NCI-H345 treated with DMSO at 0.1 percent for 48 hours (cell line): ENCODE measurements around the gene MEN1.

ENCODE experiments used
- DNase-seq: peaks from one replicate; lab custom pipeline; 2025; ENCODE audit not compliant: unreplicated experiment; lab: John Stamatoyannopoulos, UW

MEN1 gene

DNA sequence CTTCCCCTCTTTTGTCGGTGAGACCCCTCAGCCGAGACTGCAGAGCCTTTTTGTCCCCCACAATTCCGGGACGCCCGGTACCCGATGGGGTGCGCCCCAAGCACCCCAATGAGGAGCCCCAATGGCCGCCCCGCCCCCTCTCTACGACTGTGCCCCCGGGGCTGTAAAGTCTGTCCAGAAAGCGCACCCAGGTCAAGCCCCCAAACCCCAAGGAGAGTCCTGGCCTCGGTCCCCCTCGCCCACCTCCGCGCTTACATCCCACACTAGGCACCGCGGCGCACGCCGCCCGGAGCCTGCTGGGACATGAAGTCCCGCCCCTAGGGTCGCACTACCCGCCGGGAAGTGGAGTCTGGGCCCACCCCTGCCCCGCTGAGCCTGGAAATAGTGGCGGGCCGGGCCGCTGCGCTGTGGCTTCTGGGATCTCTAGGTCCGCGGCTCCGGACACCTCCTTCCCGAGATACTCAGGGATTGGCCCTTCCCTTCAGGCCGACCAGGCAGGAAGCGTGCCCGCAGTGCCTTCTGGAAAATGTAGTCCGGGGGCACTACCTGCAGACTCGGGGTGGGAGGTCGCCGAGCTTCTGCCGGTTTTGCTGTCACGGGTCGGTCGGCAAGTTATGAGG lies at the start of gene MEN1:
TSS of gene MEN1 (minus strand) at position 281 of the 620 bp plus-strand sequence. CDS start 442 bp downstream, outside the sequence.
- DNase-seq = peak; percentile 95

DNA sequence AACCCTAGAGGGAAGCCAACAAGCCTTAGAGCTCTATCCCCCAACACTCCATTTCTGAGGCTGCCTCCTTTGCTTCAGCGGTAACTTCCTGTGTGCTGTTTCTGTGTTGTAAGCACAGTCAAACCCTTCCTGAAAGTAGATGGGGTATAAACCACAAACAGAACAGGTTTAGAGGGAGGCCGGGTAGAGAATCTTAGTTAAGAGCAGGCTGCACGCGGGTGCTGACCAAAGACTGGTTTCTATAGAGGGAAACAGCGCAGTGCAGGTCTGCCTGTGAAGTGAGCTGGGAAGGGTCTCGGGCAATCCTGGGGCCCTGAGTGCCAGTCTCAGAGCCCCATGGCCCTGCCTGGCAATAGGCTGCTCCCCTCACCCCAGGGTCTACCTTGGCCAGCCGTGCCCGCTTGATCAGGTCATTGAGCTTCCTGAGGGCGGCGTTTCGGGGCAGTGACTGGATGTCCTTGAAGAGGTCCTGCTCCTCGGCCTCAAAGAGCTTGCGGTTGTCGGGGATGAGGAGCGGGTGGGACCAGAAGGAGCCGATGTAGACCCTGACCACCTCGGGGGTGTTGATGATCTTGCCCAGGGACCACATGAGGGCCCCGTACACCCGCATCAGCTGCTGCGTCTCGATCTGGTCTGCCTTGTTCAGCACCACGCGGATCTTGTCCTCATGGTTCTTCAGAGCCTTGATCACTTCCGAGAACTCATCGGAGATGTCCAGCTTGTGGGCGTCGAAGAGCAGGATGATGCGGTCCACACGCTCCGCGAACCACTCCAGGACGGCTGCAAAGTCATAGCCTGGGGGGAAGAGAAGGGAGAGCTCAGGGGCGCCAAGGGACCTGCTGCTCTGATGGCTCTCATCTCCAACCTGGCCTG lies 49.4 kb upstream of the MEN1 start:
- DNase-seq = no peak

DNA sequence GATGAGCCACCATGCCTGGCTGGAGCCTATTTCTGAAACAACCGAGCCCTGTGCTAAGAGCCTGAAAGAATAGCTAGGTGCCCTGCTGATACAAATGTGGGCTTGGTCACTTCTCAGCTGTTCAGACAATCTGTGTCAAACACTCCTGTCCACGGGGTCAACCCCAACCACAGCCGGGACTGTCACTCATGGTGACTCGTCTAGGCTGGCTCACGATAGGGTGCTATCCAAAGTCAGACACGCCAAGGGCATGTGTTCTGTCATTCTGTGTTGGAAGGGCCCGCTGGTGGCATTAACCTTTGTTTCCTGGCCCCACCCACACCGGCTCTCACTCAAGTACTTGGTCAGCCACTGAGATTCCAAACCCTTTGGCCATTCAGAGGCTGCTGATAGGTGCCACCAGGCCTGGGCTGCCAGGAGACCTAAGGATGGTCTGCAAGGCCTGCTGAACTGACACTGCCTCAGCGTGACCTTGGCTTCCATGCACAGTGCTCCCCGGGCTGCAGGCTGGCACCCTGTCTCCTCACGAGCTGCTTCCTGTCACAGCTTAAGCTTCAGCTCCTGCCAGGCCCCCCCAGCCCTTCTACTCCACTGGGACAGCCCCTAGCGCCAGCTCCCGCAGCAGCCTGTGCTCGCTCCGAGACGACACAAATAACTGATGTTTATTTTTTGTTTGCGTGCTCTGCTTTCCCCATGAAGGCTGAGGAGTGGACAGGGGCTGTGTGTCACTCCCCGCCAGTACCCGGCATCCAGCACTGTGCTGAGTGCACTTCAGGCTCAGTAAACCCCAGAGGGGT lies 48.3 kb upstream of the MEN1 start:
- DNase-seq = no peak

DNA sequence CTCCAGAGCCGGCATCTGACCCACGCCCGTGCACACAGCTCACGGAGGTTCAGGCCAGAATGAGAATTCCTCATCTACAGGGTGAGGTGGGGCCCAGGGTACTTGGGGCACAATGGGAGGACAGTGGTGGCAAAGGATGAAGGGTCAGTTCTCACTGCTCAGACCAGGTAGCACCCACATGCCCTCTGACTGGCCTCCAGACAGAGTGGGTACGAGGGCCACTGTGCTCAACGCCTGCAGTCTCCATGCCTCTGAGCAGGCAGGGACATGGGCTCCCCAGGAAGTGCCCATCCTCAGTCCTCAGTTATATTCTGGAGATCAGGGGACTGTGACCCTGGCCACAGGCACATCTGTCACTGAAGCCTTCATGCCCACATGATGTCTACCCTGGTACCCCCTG lies 47.1 kb upstream of the MEN1 start:
- DNase-seq = no peak

DNA sequence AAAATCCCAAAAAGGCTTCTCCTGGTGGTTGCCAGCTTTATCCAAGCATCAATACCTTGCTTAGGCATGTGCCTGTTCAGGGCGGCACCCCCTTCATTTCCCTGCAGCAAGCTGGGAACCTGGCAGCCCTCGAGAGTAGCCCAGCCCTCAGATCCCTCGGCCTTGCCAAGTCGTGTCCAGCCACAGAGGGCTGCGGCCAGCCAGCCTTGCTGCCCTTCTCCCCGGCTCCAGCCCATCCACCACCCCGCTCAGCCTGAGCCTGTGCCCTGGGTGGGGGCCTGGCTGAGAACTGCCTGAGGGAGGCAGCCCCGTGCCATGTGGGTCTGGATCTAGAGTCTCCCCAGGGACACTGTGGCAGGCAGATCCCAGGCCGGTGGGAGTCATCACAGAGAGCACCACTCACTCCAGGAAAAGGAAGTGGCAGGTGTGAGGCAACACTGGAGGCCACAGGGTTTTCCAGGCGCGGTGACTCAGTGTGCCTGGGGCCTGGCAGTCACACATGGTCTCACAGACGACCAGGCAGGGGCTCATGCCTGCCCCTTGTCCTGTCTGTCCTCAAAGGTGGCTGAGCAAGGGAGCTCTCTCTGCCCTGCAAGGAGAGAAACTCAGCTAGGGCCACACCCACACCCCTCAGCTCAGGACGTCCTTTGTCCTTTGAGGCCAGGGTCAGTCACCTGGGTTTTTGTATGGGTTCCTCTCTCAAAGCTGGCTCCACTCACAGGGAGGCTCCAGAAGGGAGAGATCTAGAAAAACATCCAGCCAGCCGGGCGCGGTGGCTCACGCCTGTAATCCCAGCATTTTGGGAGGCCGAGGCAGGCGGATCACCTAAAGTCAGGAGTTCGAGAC lies 46.3 kb upstream of the MEN1 start:
- no peak for DNase-seq

DNA sequence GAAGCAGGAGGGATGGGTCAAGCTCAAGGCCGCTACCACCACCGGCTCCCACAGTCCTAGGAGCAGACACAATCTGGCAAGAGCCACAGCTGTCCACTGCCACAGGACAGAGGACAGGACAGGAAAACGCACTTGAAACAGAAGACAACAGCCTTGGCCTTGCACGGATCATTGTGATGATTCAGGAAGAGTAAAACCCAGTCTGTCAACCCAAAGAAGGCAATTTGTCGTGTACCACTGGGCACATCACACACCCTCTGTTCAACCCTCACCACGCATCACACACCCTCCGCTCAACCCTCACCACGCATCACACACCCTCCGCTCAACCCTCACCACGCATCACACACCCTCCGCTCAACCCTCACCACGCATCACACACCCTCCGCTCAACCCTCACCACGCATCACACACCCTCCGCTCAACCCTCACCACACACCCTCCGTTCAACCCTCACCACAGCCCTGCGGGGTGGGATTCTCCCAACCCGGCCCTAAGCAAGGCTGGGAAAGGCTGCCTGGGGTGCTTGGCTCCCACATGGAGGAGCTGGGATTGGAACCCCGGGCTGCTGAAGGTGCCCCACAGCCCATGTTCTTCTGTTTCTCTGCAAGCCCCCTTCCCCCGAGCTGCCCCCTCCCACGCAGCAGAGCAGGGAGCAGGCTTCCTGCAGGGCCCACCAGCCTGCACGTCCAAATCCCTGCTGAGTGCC lies 45.4 kb upstream of the MEN1 start:
- no peak for DNase-seq

DNA sequence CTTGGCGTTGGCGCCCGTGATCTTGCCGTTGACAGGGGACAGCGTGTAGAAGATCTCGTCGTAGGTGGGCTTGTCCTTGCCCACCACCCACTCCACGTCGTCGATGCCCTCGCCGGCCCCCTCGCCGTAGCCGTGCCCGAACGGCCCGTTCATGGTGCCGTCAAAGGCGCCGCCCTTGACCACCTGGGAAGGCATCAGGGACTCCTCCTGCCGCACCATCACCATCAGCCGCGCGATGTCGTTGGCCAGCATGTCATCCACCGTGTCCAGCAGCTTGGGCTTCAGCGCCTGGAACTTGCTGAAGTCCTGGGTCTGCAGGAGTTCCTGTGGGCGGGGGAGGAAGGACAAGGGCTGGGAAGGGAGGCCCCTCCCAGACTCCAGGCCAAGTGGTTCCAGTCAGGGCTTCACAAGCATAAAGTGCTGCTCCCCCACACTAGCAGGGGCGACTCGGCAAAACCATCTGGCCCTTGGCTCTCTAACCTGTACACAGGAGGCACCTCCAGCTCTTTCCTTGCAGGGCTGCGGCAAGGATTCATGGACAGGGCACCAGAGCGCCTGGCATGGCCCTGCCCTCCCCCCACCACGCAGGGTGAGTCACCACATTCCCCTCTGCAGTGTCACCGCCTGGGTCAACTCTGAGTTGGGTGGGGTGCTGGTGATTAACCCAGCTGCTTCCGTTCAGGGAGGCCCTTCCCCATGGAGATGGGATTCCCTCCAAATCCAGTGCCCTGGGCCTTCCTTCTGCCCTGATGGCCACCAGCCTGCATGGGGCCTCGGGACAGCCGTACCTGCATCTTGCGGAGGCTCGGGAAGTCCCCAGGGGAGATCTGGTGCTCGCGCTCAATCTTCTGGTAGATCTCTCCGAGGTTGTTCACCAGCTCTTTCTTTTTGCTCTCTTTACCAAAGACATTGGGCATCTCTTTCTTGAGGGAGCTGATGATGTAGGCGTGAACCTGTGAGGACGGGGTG lies 44.5 kb upstream of the MEN1 start:
- DNase-seq = no peak

DNA sequence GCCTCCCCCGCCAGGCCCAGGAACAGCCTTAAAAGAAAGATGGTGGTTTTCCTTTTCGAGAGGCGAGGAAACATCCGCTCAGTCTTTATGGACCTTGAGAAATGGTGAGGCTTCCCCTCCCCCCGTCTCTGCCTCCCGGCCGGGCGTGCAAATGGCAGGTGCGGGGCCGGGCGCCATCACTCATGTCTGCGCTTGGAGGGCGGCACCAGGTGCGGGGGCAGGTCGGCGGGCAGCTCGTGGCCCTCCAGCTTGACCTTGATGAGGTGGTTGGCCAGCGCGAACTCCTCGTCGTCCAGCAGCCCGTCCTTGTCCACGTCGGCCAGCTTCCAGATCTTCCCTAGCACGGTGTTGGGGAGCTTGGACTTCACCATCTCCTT lies 43.8 kb upstream of the MEN1 start:
- DNase-seq = no peak

DNA sequence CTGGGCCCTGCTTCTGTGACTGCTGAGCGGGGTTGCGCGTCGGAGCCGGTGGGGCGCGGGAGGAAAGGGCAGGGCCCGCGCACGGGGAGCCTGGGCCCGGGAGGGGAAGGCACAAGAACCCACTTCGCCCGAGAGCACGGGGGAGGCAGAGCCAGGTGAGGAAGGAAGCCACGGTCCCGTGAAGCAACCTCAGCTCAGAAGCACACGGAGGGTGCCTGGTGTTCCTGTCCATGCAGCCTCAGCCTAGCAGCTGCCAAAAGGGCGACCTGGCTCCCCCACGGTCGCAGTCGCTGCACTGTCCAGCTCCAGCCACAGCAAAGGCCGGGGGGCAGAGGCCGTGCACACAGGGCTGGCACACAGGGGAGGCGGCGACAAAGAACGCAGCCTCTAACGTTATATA lies 43.4 kb upstream of the MEN1 start:
- DNase-seq = no peak

DNA sequence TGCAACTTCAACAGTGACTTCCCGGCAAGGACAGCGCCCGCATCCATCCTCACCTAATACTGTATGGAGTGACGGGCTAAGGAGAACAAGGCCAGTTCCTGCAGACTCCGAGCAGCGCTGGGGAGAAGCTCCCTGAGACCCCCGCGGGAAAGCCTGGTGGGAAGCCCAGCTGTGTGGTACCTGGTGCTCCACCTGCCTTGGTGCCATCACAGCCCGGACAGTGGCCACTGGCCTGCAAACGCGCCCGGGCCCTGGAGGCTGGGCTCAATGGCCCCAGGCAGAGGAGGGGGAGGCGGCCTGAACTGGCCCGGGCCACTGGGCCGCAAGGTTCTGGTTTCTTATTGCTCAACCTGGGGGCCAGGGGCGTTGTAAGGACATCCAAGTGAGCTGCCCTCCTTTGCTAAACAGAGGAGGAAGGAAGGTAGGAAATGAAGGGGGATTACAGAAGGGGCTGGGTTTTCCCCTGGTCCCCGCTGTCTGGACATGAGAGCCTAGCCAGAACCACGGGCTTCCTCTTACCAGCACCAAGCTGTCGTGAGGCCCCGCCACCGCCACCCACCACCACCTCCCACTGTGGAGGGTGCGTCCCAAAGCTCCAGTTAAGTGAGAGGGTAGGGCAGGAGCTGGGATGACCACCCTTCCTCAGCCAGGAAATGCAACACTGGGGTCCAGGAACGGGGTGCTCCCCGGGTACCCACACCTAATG lies 42.6 kb upstream of the MEN1 start:
- no peak for DNase-seq

DNA sequence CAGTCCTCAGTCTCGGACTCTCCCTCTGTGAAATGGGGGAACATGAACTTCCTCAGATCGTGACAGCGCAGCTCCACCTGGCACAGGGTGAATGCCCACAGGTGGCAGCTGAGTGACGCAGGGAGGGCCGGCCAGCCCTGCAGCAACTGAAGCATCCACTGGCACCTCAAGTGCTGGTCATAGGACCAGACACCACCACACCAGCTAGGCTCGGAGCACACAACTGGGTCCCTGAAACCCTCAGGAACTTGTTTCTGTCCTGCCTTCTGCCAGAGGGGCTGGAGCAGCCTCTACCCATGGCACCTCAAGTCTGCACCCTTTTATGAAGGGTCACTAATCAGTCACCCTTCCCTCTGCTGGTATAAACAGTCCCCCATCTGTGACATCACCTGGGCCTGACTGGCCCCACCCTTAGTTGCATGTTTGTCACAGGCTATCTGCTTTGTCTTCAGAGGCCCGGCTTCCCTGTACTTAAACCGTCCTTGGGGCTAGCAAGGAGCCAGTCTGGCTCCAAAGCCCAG lies 41.5 kb upstream of the MEN1 start:
- DNase-seq = no peak

DNA sequence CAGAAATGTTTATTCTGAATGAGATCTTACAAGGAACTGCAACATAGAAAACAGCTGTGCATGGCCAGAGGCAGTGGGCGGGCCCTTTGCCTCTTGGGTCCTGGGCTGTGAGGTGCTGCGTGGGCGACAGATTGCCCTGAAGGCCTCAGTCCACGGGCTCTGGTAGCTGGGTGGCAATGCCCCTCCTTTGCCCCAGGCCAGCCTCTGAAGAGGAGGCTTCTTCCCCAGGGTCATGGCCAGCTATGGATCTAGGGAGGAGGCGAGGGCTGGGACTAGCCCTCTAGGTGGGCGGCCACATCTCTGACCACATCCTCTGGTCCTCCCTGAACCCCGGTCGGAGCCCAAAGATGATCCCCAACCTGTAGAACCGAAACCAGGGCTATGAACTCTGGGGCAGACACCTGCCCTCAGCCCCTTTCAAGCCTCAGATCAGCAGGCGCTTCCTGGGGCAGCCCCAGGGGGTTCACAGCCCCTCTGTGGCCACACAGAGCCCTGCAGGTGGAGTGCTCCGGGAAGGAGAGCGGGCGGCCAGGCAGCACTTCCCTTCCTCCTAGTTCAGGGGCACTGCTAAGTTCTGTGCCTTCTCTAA lies 40.7 kb upstream of the MEN1 start:
- no peak for DNase-seq

DNA sequence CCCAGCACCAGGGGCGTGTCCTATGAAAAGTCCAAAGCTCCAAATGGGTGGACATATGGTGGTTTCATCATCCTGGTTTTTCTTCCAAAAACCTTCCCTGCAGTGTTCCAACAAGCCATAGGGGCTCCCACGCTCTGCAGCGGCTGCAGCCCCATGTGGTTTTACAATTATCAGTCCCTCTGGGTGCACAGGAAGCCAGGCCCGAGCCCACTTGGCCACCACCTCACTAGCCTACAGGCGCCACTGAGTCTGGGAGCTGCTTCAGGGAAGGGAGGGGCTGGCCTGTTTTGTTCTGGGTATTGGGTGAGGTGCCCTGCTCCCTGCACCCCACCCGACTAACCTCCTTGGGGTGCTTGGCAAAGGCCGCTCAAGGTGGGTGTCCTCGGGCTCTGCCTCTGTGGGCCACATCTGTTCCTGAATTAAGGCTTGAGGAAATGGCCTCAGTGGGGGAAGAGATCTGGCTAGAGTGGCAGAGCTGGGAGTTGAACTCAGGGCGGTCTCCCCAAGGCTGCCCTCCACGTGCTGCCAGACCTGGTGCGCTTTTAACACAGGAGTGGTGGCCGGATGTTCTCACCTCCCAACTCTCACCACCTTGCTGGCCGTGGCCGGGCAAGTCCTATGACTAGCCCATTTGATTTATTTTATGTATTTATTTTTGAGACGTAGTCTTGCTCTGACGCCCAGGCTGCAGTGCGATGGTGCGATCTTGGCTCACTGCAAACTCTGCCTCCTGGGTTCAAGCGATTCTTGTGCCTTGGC lies 39.4 kb upstream of the MEN1 start:
- no peak for DNase-seq

DNA sequence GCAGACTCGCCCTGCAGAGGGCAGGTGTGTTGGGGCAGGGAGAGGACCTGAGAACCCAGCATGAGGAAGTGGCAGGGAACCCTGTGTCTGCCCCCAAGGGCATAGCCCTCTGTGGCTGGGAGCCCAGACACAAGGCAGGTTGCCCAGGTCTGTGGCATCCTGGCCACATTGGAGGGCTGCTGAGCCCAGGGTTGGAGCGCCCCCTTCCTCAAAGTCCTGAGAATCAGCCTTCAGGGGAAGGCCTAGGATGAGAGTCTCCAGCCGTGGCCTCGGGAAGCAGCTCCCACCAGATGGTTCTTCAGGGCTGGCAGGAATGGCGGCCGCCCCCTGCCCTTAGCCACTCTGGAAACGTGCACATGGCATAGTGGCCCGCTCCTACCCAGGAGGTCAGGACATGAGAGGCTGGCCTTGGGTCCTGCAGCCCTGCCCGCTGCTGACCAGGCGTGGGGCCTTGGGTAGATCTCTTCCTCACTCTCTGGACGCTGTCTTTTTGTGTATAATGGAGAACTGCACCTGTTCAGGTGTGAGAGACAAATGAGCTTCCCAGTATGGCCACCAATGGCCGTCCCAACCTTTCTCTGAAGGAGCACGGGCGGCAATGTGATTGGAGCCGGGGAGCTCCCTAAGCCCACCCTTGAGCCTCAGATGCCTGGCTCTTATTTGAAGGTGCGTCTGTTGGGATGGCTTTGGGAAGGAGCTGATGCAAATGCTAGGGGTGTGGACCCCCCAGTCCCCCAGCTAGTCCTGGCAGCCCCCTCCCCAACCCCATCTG lies 38.7 kb upstream of the MEN1 start:
- DNase-seq = no peak

DNA sequence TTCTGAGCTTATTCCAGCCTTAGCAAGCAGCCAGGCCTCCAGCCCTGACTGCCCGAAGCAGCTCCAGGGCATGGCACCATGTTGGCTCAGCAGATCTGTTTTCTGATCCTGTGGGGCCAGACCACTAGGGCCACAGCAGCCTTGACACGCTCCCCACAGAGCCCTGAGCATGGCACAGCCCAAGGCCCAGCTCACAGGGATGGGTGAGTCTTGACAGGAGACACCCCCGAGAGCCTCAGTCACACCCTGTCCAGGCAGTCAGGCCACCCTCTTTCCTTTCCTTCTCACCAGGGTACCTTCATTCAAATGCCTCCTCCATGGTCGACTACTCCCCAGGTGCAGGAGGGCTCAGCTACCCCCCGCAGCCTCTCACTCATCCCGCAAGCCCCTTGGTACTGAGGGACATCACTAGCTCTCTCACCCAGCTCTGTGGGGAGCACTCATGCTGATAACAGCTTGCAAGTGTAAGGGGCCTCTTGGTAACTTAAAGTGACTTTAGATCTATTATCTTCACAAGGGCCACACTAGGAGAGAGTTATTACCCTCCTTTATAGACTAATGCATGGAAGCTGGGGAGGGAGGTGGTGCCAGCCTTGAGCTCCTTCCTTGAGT lies 38.0 kb upstream of the MEN1 start:
- no peak for DNase-seq
